GM18505 (cell line): ENCODE data around the gene GLRA2.
"Not testable (repeated sequence)": the region's sequence is repeated elsewhere in the genome, so short reads cannot be mapped to it uniquely, and the experiment has no call there.

Experiments used
- ATAC-seq: cut with Tn5 transposase; IDR thresholded peaks from one replicate; pipeline ENCODE4 v1.9.1; 2021; ENCODE audit not compliant: unreplicated experiment
- POLR2A ChIP-seq: IDR thresholded peaks from 4 replicates; pipeline ENCODE4 v1.6.1; 2011; ENCODE audit warnings: borderline replicate concordance; ENCODE audit not compliant: insufficient read depth, insufficient read length; ENCODE audit errors: extremely low read depth

The GLRA2 gene

DNA sequence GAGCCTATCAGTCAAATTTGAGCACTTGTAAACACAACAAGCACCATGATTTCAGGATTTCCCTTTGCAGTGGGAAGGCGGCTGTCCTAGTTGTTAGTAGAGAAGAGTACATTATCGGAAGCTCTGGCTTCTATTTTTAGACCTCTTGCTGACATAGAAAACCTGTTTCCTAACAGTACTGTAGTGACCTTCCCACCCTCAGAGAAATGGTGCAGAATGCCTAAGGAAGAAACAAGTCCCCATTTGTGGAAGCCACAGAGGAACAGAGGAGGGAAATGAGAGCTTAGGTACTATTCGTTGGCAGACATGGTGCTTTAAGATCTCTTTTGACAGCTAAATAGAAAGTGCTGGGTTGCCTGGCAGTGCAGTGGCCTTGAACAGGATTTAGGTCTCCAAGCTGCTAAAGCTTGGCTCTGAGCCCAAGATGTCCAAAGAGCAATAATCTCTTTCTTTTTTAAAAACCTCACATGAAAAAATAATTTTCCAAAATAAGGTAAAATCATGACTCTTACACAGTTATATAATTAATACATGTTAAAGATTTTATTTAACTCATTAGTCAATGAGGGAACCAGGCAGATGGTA lies 24.9 kb downstream of the GLRA2 start:
- no peak for TF ChIP-seq POLR2A

GRCh38 chrX:14564058-14564457 lies 34.7 kb downstream of the GLRA2 start:
- no peak for ATAC-seq
- no peak for TF ChIP-seq POLR2A

More for the DNA sequence above, 24.9 kb downstream of the GLRA2 start:
- no peak for ATAC-seq

DNA sequence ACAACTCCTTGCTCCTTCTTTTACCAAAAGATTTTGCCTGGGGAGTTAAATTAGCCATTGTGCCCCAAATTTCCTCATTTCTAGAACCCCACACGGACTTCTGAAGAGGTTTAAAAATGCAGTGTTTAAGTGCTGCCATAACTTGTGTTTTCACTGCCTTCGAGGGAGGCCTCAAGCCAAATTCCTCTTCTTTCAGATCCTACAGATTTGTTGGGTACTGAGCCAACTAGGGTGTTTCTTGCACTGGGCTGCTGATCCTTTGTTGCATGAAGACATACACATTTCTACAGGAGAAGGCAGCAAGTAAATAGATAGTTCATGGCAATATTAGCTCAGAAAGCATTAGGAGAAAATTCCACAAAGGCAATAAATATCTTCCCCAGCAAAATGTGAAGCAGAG lies 43.8 kb downstream of the GLRA2 start:
- ATAC-seq = no peak
- TF ChIP-seq POLR2A = no peak

DNA sequence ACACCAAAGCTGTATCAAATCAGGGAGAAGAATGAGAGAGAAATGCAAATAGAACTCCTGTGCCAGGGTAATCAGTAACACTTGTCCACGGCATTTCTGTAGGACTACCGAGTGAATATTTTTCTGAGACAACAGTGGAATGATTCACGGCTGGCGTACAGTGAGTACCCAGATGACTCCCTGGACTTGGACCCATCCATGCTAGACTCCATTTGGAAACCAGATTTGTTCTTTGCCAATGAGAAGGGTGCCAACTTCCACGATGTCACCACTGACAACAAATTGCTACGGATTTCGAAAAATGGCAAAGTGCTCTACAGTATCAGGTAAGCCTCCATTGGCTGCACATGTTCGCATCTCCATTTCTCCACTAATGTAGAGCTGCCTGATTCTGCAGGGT lies 51.7 kb downstream of the GLRA2 start:
- ATAC-seq = no peak
- no peak for TF ChIP-seq POLR2A

DNA sequence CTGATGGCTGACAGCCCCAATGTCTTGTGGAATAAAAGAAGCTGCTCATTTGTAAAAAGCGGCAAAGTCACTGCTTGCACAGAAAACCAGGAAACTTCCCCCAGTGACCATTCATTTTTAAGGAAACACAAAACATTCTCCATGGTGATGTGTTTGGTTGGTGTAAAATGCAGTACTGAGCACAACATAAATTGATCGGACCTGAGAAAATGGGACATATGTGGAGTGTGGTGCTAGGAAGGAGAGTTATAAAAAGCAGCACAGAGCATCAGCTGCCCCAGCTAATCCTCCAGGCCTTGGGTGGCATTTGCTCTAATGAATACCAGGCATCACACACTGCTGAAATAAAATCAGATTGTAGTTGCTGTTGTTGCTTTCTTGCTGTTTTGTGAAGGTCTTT lies 55.2 kb downstream of the GLRA2 start:
- no peak for ATAC-seq
- no peak for TF ChIP-seq POLR2A

DNA sequence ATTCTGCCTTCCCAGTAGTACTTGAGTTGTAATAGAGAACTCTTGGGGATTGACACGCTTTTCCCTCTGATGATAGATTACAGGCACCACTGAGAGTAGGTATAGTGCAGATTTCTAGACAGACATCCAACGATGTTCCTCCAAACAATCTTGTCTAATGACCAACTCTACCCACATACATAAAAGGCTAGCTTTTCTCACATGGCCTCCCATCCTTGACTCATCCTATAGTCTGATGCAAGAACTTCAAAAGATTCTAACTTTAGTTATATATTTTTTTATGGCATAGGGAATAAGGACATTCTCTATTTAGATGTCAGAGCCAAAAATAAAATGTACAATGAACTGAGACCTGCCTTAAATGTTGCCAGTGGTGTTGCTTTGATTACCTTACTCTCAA lies 60.9 kb downstream of the GLRA2 start:
- no peak for TF ChIP-seq POLR2A
- ATAC-seq = no peak

- TF ChIP-seq POLR2A = no peak
- ATAC-seq = no peak
Measured at GRCh38 chrX:14590693-14591424, 61.5 kb downstream of the GLRA2 start.

GRCh38 chrX:14591976-14592375 lies 62.6 kb downstream of the GLRA2 start:
- no peak for TF ChIP-seq POLR2A
- ATAC-seq = no peak

DNA sequence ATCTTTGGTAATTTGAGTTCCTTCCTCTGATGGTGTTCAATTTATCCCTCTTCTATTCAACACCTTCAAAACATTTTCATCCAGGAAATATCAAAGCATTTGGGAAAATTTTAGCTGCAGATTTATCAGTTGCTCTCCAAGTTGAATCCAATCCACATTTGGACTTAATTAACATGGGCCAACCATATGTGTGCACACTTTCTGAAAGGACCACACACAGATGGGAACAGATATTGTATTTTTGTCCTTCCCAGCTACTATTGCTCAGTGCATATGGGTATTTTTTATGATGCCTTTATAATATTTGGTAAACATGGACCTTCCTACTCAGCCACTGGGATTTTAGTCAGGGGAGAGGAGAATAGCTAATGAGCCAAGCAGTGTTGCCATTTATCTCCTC lies 65.2 kb downstream of the GLRA2 start:
- no peak for TF ChIP-seq POLR2A
- ATAC-seq = no peak

DNA sequence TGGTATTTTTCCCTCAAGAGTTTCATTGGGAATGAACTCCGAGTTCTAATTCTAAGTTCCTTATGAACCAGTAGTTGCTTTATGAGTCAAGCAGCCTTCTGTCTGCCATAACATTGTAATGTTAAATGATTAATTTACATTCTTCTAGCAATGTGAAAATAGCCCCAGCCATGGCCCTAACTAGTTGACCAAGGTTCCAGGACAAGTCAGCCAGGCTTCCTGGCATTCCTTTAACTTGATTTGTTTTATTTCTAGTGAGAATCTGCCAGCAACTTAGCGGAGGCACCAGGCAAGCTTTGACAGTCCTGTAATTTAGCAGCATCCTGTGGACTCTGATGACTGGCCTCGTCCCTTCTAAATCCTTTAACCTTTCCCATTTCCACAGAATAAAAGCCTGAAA lies 69.0 kb downstream of the GLRA2 start:
- ATAC-seq = no peak
- no peak for TF ChIP-seq POLR2A

GRCh38 chrX:14607446-14607985 lies 78.2 kb downstream of the GLRA2 start:
- no peak for TF ChIP-seq POLR2A
- no peak for ATAC-seq

DNA sequence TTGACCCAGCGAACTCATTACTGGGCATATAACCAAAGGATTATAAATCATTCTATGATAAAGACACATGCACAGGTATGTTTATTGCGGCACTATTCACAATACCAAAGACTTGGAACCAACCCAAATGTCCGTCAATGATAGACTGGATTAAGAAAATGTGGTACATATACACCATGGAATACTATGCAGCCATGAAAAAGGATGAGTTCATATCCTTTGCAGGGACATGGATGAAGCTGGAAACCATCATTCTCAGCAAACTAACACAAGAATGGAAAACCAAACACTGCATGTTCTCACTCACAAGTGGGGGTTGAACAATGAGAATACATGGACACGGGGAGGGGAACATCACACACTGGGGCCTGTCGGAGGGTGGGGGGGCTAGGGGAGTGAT lies 83.1 kb downstream of the GLRA2 start:
- not testable (repeated sequence) for ATAC-seq

DNA sequence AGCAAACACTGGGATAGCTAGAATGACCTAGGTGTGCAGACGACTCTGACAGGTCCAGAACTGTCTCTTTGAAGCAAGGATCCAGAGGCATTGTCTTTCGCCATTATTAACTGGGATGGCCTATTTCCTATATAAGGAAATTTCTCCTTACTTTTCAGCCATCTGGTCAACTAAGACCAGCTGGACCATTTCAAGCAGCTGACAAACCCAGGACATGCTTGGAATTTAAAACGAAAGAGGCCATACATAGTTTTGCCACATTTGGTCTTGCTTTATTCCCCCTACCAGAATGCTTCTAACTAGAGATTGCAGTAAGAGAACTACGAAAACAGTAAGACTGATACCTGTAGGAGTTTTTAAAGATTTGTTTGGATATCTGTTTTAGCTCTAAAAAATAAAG lies 87.0 kb downstream of the GLRA2 start:
- ATAC-seq = no peak
- TF ChIP-seq POLR2A = no peak

- TF ChIP-seq POLR2A = no peak
- no peak for ATAC-seq
Measured at GRCh38 chrX:14616836-14617235, 87.5 kb downstream of the GLRA2 start.
